ENCODE measurements around the gene DACT3.

DNA sequence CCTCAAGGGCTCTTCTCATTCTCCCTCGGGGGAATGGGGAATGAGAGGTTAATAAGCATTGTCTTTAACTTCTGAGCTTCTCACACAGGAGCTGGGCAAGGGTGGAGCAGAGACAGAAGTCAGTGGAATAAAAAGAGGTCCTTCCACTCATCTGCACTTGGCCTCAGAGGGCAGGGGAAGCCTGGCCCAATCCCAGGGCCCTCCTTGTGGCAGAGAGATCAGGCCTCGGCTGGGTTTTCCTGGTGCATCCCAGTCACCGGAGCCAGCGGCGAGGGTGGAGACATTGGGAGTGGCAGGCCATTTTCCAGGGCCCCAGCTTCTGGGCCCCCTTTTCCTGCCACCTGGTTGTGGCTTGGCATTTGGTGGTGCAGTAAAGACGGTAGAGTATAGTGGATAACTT lies 49.2 kb downstream of the DACT3 start:
- TF ChIP-seq, protein P1, sequence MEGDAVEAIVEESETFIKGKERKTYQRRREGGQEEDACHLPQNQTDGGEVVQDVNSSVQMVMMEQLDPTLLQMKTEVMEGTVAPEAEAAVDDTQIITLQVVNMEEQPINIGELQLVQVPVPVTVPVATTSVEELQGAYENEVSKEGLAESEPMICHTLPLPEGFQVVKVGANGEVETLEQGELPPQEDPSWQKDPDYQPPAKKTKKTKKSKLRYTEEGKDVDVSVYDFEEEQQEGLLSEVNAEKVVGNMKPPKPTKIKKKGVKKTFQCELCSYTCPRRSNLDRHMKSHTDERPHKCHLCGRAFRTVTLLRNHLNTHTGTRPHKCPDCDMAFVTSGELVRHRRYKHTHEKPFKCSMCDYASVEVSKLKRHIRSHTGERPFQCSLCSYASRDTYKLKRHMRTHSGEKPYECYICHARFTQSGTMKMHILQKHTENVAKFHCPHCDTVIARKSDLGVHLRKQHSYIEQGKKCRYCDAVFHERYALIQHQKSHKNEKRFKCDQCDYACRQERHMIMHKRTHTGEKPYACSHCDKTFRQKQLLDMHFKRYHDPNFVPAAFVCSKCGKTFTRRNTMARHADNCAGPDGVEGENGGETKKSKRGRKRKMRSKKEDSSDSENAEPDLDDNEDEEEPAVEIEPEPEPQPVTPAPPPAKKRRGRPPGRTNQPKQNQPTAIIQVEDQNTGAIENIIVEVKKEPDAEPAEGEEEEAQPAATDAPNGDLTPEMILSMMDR (IDR thresholded peaks at IDR 0.05; ENCODE audit: low read length) = no peak
- TF ChIP-seq EZH2 (IDR thresholded peaks at IDR 0.05; ENCODE audit: borderline replicate concordance, low read length) = no peak
